ENCODE data around the gene SLC16A1. TPM values are rescaled to one million over a fixed set of nuclear protein-coding genes. Genes with fewer than 3 reads are reported as not detected.

Gene SLC16A1
- total RNA-seq, 1 experiment from 2014 or later: 101 TPM

DNA sequence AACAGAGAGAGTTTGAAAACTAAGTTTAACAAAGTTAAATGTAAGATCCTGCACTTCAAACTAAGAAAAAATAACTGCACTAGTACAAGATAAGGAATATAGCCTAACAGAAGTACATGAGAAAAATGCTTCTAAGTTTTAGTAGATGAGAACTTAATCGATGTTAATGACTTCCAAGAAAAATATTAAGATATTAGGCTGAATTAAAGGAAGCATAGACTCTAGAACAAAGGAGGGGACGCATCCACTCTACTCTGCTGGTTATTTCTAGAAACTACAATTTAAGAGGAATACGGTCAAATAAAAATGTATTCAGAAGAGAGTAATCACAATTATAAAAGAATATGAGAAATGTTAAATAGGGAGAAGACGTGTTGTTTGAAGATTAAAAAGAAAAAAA is 46.3 kb upstream of the SLC16A1 start:
- Histone ChIP-seq H3K36me3 (ENCODE audit: insufficient read depth, low read length, poor library complexity, severe bottlenecking) (no peaks in the 10 kb centered on the region), H3K27ac (ENCODE audit: low read depth, low read length, poor library complexity, severe bottlenecking) (no peak overlapping the region), H3K27me3 (replicated peaks; ENCODE audit: insufficient read depth, low read depth, low read length, poor library complexity) (no peaks in the 10 kb centered on the region), H3K4me3 (ENCODE audit: low read depth, low read length, poor library complexity, severe bottlenecking) (no peak overlapping the region), H3K4me1 (ENCODE audit: insufficient read depth, low read length, poor library complexity, severe bottlenecking) (peaks cover 11% of the 10 kb centered on the region), H3K9me3 (ENCODE audit: low read depth, low read length, poor library complexity, severe bottlenecking) (no peaks in the 10 kb centered on the region)
- CTCF ChIA-PET: no interaction called here
- BruUV-seq (replicated peaks): no TSS peak
- no peak for DNase-seq (ENCODE audit: low spot score)
- TF ChIP-seq, protein P1, sequence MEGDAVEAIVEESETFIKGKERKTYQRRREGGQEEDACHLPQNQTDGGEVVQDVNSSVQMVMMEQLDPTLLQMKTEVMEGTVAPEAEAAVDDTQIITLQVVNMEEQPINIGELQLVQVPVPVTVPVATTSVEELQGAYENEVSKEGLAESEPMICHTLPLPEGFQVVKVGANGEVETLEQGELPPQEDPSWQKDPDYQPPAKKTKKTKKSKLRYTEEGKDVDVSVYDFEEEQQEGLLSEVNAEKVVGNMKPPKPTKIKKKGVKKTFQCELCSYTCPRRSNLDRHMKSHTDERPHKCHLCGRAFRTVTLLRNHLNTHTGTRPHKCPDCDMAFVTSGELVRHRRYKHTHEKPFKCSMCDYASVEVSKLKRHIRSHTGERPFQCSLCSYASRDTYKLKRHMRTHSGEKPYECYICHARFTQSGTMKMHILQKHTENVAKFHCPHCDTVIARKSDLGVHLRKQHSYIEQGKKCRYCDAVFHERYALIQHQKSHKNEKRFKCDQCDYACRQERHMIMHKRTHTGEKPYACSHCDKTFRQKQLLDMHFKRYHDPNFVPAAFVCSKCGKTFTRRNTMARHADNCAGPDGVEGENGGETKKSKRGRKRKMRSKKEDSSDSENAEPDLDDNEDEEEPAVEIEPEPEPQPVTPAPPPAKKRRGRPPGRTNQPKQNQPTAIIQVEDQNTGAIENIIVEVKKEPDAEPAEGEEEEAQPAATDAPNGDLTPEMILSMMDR (conservative IDR thresholded peaks at IDR 0.05; ENCODE audit: low read depth, low read length): no peak
- no peak for TF ChIP-seq EZH2 (IDR thresholded peaks at IDR 0.05; ENCODE audit: borderline replicate concordance, low read depth, low read length, poor library complexity, severe bottlenecking)
- intact Hi-C loops (cut with micrococcal nuclease; ENCODE audit: unreplicated experiment): no loop called here
- POLR2A ChIA-PET (ENCODE audit: low non-redundant PET): no interaction called here

DNA sequence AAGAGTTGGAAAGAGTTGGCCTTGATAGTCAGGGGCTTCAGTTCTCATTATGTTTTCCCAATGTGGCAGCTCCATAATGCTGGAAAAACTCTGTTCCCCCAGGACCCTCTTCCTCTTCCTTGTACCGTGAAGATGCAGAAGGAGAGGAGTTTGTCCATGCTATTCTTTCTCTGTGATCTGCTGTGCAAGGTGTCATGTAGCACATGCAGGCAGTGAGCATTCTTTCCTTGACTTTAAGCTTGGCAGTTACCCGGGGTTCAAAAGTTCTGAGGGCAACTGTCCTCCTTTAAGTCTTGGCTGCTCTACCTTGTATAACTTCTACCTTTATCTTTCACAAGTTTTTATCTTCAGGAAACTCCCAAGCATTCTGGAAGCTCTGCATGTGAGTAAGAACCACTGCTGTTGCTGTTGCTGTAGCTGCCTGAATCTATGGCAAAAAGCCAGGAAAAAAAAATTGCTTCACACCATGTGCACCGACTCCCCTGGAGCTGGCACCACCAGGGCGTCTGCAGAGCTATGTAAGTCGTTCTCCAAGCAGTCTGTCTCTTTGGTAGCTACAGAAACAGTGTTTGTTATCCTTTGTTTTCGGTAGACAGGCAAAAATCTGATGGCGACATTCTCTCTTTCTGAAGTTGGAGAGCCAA is 42.7 kb upstream of the SLC16A1 start:
- H3K4me1 ChIP-seq (ENCODE audit: insufficient read depth, low read length, poor library complexity, severe bottlenecking): peaks cover 11% of the 10 kb centered on the region
- peak; percentile 83 for DNase-seq (ENCODE audit: low spot score)
- TF ChIP-seq EZH2 (IDR thresholded peaks at IDR 0.05; ENCODE audit: borderline replicate concordance, low read depth, low read length, poor library complexity, severe bottlenecking): no peak
- TF ChIP-seq, protein P1 (conservative IDR thresholded peaks at IDR 0.05; ENCODE audit: low read depth, low read length): no peak
- H3K9me3 ChIP-seq (ENCODE audit: low read depth, low read length, poor library complexity, severe bottlenecking): no peaks in the 10 kb centered on the region
- CTCF ChIA-PET: interaction anchor here (0.6 kb wide), 1 partner anchor 20 kb away, joined by 6 read pairs; no protein-coding TSS in a partner anchor
- H3K27me3 ChIP-seq (replicated peaks; ENCODE audit: insufficient read depth, low read depth, low read length, poor library complexity): no peaks in the 10 kb centered on the region
- H3K36me3 ChIP-seq (ENCODE audit: insufficient read depth, low read length, poor library complexity, severe bottlenecking): no peaks in the 10 kb centered on the region
- no peak overlapping the region for H3K4me3 ChIP-seq (ENCODE audit: low read depth, low read length, poor library complexity, severe bottlenecking)
- intact Hi-C loops (cut with micrococcal nuclease; ENCODE audit: unreplicated experiment): no loop called here
- no TSS peak for BruUV-seq (replicated peaks)
- no peak overlapping the region for H3K27ac ChIP-seq (ENCODE audit: low read depth, low read length, poor library complexity, severe bottlenecking)
- POLR2A ChIA-PET (ENCODE audit: low non-redundant PET): interaction anchor here (0.6 kb wide), 1 partner anchor 23 kb away, joined by 3 read pairs; no protein-coding TSS in a partner anchor

DNA sequence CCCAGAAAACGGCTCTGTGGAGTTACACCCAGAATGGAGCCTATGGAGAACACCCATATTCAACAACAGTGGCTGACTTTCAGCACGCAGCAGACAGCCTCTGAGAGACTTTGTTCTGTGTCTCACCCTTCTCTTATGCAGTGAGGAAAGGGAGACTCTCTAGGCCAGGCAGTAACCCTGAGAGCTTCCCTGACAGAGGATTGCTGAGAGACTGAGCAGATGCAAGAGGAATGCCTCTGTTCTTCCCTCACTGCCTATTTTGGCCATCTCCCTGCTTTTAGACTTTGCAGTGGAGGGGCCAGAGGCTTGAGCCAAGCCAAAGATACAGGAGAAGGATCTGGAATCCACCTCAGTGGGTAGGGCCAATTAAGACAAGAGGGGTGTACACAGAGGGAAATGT is 41.8 kb upstream of the SLC16A1 start:
- DNase-seq (ENCODE audit: low spot score): no peak
- Histone ChIP-seq H3K36me3 (ENCODE audit: insufficient read depth, low read length, poor library complexity, severe bottlenecking) (no peaks in the 10 kb centered on the region), H3K27me3 (replicated peaks; ENCODE audit: insufficient read depth, low read depth, low read length, poor library complexity) (no peaks in the 10 kb centered on the region), H3K4me3 (ENCODE audit: low read depth, low read length, poor library complexity, severe bottlenecking) (no peak overlapping the region), H3K27ac (ENCODE audit: low read depth, low read length, poor library complexity, severe bottlenecking) (no peak overlapping the region), H3K9me3 (ENCODE audit: low read depth, low read length, poor library complexity, severe bottlenecking) (no peaks in the 10 kb centered on the region), H3K4me1 (ENCODE audit: insufficient read depth, low read length, poor library complexity, severe bottlenecking) (peaks cover 11% of the 10 kb centered on the region)
- no TSS peak for BruUV-seq (replicated peaks)
- POLR2A ChIA-PET (ENCODE audit: low non-redundant PET): no interaction called here
- intact Hi-C loops (cut with micrococcal nuclease; ENCODE audit: unreplicated experiment): no loop called here
- CTCF ChIA-PET: interaction anchor here (0.6 kb wide), 1 partner anchor 19 kb away, joined by 6 read pairs; no protein-coding TSS in a partner anchor
- no peak for TF ChIP-seq EZH2 (IDR thresholded peaks at IDR 0.05; ENCODE audit: borderline replicate concordance, low read depth, low read length, poor library complexity, severe bottlenecking)
- TF ChIP-seq, protein P1 (conservative IDR thresholded peaks at IDR 0.05; ENCODE audit: low read depth, low read length): no peak
